Measurements from ENCODE around the gene DYSF.

Gene DYSF

DNA sequence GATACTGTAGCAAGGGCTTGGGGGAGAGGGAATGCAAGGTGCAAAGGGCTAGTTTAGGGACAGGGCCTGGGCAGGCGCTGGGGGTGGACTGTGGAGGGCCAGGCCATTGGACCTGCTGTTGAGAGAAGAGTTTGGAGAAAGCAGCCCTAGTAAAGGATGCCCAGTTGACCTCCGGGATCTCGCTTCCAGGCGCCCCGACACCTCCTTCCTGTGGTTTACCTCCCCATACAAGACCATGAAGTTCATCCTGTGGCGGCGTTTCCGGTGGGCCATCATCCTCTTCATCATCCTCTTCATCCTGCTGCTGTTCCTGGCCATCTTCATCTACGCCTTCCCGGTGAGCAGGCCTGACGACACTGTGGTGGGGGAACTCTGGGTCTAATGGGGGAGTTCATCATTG, 229.0 kb downstream of the DYSF start:
- no peak for DNase-seq

DNA sequence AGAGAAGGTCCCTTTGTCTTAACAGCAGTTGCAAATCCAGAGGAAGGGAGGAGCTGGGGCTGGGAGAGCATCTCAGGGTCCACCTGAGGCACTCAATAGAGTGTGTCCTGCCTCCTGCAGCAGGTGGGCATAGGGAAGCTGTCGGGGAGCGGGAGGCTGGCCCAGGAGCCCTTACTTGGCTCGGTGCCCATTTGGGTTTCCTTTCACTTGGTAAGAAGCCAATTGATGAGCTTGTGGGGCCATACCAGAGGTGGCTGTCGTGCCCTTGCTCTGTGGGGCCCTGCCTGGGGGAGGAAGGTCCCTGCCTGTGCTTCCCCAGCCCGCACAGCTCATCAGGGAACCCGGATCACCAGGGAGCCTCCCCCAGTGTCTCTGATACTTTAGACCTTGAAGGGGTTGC, 229.7 kb downstream of the DYSF start:
- no peak for DNase-seq

DNA sequence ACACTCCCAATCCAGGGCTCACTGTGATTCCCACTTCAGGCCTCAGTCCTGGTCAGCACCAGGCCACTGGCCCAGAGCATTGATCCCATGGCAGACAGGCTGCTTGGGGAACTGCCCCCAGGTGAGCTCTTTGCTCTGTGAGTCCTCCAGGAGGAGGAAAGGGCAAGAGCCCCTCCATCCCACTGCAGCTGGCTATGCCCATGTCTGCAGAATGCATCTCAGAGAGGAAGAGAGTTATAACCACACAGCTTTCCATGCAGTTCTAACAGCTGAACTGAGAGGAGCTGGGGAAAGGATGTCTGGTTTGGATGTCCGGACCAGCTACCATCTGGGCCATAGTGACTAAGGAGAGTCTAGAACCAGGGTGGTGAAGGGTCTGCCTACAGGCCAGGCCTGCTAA, 230.3 kb downstream of the DYSF start:
- no peak for DNase-seq

DNA sequence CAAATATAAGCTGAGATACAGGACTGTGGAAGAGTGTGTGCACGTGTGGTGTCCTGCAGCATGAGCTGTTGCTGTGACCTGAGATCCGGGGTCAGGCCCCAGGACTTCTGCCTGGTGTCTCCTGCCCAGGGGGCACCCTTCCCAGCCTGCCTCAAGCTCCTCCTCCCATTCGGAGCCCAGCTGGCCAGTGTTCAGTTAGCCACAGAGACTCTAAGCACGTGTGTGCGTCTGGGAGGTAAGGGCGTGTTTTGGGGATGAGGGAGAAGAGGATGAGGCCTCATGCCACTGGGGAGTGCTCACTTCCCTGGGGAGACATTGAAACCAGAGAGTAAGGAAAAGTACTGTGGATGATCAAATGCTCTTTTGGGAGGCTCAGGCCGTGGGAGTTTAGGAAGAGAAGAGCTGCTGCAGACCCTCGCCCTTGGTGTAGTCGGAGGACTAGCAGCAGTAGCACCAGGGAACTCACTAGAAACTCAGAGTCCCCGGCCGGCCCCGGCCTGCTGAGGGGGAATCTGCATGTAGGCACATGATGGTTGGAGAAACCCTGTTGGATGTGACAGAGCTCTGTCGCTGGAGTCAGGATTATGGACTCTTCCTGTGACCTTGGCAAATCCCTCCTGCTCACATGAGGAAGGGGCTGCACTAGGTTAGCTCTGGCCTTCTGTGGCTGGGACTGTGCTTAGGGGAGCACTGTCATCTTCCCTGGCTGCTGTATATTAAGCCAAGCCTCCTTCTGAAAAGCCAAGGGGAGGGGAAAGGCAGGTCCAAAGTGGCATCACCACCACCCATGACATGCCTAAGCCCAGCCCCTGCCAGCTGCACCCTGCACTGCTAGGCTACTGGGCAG, 231.1 kb downstream of the DYSF start:
- DNase-seq = no peak

DNA sequence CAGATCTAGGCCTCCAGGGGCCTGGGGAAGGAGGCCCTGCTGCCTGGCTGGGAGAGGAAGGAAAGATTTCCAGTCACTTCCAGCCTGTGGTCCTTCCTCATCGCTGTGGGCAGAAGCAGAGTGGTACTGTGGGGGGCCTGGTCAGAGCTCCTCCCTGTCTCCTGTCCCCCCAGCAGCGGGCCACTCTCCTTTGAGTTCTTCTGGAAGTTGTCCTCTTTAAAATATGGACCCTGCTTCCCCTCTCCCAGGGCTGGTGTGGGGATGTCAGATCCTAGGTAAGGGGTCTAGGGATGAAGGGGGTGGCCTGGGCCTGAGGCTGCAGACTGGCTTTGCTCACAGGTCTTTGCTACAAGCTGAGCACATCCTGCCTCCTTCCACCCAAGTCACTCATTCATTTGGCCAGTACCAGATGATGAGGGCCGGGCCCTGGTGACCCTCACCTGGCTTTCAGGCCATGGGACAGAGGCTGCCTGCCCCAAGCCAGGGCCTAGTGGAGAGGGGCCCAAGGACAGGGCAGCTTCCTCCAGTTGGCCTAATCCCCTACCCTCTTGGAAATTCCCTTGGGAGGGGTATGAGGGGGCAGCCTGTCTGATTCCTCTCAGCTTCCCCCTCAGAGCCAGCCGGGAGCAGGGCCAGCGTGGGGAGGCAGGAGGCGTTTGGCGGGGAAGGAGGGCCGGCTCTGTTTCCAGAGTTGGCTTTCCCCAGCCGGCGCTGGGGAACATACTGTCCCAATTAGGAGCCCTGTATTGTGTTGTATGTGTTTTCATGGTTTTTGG, 231.9 kb downstream of the DYSF start:
- DNase-seq = no peak

DNA sequence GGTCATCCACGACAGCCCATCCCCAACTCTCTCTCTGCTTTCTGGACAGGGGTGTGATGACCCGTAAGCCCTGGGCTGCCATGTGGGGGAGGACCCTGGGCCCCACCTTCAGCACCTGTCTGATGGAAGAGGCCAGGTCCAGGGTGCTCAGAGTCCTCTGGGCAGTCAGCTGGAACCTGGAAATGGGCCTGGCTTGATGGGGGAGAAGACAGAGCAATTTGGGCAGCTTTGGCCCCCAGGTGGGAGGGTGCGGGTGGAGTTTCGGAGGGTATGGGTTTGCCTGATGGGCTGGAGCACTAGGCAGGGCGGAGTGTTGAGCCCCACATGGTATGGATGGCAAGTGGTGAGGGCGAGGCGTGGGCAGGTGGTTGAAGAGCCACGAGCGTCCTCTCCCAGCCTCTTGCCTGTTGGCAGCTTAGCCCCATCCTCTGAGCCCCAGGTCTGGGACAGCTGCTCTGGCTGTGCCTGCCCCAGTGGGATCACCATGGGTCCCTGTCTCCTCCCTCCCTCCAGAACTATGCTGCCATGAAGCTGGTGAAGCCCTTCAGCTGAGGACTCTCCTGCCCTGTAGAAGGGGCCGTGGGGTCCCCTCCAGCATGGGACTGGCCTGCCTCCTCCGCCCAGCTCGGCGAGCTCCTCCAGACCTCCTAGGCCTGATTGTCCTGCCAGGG, 232.7 kb downstream of the DYSF start:
- no peak for DNase-seq

DNA sequence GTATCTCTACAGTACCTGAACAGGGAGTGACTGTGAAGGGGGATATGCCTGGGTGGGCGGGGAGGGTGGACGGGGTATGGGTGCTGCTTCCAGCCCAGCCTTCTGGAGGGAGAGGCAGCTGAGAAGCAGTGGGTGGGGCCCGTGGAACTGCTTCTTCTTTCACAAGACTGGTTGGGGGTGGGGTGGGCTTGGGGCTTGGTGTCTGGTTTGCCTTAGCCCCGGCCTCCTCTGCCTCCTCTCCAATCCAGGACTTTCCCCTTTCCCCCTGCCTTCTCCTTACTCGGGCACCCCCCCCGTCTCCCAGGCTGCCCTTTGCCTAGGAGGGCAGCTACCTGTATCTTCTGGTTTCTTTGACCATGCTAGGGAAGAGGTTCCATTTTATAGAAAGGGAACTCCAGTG, 233.4 kb downstream of the DYSF start:
- no peak for DNase-seq

DNA sequence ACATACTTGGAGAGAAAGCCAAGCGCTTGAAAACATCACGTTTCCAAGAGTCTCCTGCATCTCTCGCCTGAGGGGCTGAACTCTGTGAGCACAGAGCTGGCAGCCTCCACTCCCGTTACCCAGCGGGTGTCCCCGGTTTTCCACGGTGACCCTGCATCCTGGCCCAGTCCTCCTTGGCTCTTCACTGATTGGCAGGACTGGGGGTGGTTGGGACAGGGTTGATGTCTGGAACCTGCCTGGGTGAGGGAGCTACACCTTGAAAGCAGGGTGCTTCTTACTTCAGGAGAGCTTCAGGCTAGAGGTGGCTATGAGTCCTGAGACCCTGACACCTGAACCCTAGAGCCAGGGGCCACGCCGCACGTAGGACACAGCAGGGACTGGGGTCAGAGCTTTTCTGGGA, 234.1 kb downstream of the DYSF start:
- DNase-seq = no peak

DNA sequence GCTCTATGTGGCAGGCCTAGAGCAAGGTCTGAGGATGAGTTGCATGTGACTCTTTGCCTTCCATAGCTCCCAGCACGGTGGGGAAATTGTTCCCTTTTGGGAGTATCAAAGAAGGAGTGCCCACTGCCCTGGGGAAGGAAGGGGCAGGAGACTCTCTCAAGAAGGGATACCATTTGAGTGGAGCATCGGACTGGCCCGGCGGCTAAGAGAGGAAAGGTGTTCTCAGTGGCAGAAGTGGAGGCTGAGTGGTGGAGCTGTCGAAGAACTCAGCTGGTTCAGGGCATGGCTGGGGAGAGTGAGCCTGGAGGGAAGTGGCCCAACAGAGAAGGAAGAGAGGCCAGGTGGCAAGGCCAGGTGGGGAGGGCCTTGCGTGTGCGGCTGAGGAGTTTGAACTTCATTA, 235.2 kb downstream of the DYSF start:
- DNase-seq = no peak

DNA sequence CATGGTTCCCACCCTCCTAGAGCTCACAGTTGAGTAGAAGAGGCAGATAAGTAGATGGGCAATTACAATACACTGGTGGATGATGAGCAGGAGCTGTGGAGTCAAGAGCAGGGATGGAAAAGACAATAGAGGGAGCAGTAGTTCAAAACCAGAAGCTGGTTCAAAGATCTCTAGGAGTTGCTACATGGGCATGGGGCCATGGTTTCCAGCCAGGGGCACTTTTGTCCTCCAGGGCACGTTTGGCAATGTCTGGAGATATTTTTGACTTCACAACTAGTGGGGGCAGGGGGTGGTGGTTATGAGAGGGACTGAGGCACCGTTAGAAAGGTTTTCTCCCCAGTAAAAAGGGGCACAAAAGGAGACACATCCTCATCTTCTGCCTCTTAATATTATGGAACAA, 236.0 kb downstream of the DYSF start:
- no peak for DNase-seq

DNA sequence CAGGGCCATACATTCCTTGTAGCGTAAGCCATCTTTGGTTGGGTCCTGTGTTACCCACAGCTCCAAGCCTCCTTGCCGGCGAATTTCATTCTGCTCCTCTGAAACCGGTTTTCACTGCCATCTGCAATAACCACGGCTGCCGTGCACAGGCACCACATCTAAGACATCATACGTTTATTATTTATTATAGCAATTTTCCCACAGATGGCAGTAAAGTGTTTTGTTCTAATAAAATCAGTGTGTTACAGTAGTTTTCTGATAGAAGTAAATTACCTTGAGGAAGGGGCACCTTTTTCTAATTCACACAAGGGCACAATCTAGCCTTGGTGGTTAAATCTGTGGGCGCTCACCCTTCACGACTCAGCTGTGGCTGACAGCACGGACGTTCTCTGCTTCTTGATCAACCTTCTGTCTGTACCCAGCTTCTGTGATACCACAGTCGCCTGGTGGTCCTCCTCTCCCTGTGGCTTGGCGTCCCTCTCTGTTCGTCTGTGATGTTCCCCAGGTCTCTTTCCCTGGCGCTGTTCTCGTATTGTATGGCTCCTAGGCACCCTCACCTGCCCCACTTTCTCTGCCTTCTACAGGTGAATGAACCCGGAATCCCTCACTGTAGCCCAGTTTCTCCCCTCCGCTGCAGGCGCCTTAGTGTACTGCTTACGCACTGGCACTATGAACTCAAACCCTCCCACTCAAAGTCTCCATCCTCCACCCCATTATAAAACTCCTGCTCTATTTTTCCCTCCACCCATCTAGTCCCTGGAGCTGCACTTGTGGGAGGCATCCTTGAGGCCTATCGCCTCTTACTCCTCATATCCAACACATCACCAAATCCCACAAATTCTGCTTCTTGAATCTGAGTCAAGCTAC, 236.8 kb downstream of the DYSF start:
- DNase-seq = no peak

DNA sequence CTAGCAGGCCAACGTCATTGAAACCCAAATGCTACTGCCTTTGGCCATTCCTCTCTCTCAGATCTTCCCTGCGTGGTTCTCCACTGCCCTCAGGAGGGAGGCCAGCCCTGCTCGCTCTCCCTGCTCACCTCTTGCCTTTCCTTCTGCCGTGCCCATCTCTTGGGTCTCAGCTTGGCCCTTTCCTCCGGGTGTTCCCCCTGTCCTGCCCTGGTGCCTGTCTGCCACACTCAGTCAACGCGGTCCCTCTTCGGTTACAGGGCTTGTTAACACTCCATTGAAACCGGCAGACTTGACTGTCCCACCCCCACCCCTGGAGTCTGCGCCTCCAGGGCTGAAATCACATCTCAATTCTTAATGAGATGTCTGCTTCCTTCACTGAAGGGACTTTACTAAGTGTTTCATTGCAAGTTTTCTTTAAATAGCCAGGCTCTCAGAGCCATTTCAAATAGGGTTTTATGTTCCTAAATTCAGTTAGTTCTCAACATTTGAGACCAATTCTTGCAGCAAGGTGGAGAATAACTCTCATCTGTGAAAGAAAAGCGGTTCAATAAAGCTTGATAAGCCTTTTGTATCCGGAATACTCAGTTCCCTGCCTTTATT, 237.6 kb downstream of the DYSF start:
- DNase-seq = no peak

DNA sequence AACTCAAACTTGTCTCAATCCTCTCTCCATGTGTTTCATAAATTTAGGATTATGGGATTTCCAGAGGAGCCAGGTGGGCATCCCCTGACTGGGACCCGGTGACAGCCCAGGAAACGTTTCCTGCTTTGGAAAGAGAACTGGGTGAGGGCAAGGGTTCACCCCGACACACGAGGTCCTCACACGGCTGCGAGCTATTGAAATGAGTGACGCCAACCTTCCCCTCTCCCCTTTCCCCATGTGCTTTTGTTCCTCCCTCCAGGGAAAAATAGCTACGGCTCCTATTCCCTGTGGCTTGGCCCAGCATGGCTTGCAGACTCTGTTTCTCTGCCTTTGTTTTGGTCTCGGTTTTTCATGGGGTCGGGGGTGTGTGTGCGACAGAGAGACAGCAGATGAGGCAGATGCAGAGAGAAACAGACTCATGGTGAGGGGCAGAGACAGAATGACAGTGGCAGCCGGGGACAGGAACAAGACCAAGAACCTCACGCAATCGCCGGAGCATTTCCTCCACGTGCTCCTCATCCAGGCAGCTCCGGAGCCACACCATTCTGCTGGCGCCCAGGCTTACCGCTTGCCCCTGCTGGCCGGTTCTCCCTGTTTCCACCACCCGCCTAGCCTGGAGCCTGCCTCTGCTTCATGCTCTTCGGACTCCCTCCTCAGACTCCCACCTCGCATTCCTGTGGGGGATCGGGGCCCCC, 238.5 kb downstream of the DYSF start:
- no peak for DNase-seq

DNA sequence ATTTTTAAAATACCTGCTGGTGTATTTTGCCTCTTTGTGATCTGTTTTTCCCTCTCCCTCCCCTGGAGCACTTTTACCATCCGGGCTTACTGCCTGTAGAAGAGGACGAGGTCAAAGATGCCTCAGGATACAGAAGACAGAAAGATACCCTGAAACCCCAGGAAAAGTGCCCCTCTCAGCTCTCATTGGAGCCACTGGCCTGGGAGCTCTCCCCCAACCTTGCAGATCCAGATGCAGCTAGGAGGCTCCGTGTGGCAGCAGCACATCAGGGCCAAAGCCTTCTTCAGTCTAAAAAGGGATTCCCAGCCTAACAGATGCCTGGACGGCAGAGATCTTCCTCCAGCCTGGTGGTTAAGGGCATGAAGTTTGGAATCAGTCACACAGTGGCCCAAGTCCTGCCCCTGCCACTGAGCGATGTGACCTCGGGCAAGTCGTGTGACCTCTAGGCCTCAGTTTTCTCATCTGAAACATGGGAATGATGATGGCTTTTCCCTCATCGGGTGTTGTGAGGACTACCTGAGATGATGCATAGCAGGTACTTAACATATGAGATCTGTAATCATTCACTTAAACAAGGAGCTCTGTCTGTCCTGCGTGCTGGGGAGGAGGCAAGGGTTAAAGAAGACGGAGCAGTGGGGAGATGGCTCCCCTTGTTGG, 239.4 kb downstream of the DYSF start:
- no peak for DNase-seq

DNA sequence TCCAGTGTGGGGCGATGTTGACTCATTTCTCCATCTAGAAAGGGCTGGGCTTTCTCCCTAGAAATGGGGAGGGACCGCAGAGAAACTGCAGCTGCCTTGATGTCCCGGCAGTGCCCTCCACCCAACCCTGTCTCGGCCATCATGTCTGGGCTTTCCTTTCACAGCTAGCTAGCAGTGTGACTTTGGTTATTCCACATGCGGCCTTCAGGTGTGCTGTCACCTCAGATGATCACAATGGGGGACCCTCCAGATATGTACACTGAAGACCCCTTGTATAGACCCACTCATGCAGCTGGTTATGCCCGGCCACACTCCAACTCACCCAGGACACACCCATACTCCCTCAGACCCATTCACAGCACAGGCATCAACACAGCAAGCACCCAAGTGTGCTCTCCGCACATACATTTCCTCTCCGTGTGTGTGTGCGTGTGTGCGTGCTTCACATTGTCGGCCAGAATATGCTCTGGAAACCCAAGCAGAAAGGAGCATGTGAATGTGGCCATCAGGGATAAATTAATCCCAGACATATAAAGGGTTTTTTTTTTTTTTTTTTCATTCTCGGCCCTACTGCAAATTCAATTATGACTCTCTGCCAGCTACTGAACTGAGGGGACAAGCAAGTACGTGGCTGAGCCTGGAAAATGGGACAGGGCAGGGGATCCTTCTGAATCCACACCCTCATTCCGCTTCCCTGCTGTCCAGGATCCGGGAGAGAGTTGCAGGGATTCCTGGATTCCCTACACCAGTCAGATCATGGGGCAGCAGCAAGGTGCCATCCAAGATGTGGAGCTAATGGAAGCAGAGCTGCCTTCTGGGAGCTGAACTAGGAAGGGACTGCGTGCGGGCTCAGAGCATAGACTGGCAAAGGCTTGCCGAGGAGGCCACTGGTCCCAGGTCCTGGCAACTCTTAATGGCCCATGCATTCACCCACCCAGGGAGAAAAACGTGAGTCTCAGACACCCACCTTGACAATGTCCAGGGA, 240.2 kb downstream of the DYSF start:
- no peak for DNase-seq

DNA sequence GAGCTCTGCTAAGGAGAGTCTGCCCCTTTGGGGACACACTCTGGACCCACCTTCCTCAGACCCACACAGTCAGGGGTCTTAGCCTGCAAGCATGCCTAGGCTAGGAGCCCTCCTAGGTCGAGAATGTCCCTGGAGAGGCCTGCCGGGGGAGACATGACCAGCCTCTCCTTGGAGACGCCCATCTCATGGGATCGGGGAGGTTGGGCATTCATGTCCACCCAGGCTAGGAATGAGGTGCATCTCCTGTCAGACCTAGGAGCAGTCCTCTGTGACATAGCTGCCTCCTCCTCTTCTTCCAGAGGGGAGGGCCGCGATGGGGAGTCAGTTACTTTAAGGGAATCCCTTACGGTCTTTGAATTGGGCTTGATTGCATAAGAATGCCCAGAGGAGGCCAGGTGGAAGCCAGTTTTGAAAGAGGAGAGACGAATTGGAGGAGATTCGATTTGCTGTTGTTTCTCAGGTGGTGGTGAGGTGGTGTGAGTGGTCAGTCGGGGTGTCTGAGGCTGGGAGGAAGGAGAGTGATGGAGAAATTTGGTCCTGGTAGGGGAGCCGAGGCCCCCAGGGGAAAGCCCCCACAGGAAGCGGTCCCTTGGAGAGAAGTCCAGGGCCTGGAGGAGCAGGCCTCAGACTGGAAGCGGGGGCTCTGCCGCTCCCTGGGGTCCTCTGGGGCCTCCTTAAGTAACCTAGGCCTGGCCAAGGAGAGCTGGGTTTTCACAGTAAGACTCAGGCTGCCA, 241.3 kb downstream of the DYSF start:
- no peak for DNase-seq

DNA sequence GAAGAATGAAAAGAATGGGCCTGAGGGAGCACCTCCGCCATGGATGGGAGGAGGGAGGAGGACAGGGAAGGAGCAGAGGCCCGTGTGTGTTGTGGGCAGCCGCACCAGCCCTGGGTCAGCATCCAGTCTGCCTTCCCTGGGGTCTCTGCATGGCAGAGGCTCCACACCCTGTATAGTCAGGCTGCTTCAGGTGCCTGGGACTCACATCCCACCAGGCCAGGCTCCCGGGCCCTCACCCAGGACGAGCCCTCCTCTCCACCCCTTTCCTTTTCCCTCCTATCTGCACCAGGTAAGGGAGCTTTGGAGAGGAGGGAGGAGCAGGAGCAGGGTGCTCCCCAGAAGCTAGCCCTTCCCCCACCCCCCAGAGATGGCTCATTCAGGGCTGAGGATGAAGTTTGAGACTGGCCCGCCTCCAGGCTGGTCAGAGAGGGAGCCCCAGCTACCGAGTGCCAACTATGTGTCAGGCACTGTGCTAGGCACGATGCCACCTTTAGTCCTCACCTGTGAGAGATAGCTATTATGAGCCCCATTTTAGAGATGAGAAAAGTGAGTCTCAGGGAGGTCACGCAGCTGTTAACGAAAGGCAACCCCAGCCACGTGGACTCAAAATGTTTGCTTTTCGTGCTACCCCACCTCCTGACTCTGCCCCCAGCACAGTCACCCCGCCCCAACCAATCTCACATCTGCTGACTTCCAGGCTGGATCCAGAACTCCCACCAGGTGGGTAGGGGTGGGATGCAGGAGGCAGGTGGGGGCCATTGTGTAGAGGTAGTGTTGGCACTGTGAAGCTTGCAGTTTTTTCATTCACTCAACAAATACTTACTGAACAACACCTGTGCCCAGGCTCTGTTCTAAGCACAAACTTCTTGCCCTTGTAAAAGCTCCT, 242.1 kb downstream of the DYSF start:
- DNase-seq = no peak

DNA sequence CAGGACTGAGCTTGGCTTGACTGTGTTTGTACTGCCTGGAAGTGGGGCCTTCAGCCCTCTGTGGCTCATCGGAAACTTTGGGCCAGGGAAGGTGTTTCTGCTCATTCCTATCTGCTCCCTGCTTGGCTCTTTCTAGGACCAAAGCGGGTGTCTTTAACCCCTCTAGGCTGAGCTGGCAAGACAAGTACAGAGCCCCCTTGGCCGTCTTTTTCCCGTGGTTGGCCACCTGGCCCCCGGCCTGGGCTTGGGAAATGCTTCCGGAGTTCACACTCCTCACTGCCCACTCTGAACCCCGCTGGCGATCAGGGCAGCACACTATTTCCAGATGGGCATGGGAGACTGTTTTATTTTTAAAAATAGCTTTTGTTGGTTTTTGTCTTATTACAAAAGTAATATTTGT, 243.0 kb downstream of the DYSF start:
- DNase-seq = no peak
